GF-D8 (cell line): ENCODE data around the gene MBTPS2.
A peak's percentile ranks its signal among the peaks of the same experiment; 100 is the strongest.
"Not testable (repeated sequence)": the region's sequence is repeated elsewhere in the genome, so short reads cannot be mapped to it uniquely, and the experiment has no call there.

ENCODE experiments used
- DNase-seq: peaks from one replicate; lab custom pipeline; 2025; lab: John Stamatoyannopoulos, UW

MBTPS2 gene

GRCh38 chrX:21856504-21856903 is 17.1 kb downstream of the MBTPS2 start:
- no peak for DNase-seq

DNA sequence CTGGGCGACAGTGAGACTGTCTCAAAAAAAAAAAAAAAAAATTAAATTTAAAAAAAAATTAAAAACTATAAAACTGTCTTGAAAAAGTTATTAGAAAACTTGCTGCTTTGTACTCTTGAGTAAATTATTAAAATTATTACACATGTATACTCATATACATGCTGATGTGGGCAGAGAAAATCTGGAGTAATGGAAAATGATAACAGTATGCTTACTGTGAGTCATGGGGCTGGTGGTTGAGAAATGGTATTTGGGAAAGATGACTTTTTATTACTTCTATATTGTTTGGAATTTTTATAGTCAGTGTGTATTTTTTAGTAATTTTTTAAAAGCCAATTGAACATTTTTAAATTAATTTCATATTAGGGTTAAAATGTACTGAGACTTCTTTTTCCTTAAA is 23.8 kb downstream of the MBTPS2 start:
- no peak for DNase-seq

DNA sequence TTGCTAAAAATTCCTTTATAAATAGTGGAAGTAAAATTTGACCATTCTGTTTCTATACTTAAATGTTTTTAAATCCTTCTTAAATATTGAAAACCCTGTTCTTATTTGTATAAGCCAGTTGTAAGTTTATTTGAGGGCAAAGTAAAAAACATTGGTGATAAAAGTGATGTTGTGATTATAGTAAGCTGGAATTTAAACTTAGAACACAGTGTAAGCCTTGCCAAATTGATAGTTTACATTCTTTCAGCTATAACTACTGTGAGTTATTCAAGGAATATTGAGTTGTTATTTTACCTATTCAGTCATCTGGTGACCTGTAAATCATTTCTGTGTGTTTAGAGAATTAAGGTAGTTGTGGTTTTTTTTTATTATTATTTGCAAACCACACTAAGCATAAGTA is 26.0 kb downstream of the MBTPS2 start:
- DNase-seq = no peak

DNA sequence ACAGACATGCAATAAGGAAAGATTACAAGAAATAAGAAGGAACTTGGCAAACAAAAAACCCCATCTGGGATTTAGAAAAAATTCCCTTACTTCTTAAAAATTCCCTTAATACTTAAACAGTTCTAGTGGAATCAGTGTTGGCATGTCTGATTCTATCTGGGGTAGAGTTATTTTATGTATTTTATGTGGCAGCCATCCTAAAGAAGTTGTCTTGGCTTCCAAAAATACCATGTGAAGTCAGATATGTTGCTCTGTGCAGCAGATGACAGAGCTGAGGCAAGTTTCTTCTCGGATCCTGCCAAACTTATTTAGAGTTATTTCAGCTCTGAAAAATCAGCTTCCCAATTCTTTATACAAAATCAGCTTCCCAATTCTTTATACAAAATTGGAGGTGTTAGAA is 31.1 kb downstream of the MBTPS2 start:
- DNase-seq = no peak

GRCh38 chrX:21873063-21873775 is 33.8 kb downstream of the MBTPS2 start:
- no peak for DNase-seq

GRCh38 chrX:21874182-21874581 is 34.8 kb downstream of the MBTPS2 start:
- DNase-seq = not testable (repeated sequence)

DNA sequence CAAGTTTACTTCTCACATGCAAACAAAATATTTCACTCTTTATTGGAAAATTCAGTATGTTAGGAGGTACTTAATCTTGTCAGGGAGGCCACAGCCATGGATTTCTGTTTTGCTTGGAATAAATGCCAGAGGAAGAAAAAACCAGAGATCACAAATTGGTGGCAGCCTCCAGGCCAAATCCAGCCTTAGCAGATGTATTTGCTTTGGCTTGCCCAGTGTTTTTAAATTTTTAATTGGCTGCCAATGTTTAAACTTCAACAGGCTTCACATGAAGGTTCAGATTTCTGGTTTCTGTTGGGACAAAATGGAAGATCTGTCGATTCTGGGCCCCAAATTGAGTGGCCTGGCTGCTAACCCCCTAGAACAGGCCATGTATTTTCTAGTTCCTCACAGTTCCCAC is 35.6 kb downstream of the MBTPS2 start:
- DNase-seq = no peak

- DNase-seq = no peak
Observed at GRCh38 chrX:21881881-21882574, 42.6 kb downstream of the MBTPS2 start.

- DNase-seq = no peak
Observed at GRCh38 chrX:21883258-21883657, 43.8 kb downstream of the MBTPS2 start.

- DNase-seq = no peak
Observed at GRCh38 chrX:21885568-21885967, 46.2 kb downstream of the MBTPS2 start.

GRCh38 chrX:21905313-21905712 is 65.9 kb downstream of the MBTPS2 start:
- no peak for DNase-seq

DNA sequence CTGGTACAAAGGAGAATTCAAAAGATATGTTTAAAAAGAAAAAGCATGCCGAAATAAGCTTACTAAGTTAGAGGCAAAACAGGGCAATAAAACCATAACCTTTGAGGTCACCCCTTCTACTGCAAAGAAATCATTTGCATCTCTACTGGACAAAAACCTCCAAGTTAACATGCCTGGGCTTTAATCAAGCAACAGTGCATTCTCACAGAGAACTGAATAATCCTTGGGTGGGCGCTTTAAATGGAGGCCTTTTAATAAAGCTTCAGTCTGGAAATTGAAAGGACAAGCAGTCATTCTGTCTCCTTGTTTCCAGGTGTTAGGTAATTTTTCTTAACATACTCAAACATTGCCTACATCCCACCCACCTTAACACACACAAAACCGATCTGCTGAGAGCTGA is 66.5 kb downstream of the MBTPS2 start:
- DNase-seq = no peak

DNA sequence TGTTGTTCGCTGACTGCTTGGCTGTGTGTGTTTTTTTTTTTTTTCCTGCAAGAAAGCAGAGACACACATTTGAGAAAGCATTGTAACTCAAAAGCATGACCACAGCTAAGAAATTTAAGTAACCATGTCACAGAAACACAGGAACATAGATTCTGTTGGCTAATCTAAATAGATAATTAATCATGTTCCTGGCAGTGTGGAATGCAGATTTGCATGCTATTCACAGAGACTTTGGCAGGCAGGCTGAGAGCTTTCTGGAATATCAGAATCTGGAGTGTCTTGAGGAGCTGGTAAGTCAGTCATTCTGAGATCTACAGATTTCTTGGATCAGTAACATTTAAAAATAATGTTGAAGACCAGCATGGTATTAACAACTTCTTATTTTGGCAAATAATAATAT is 67.8 kb downstream of the MBTPS2 start:
- no peak for DNase-seq

DNA sequence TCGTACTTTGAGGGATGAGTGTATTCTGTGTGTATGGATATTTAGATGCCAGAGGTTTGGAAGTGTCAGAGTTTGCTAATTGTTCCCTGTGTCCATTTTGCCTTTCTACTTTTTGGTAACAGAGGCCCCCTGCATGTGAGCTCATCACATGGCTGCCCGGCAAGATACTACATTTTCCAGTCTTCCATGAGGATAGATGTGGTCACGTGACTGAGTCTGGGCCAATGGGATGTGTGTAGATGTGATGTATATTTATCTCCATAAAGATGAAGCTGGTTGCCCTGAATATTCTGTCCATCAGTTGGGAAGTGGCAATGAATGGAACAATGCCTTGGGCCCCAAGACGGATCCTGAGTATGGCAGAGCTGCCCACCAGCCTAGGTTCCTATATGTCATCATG is 72.1 kb downstream of the MBTPS2 start:
- DNase-seq = no peak

DNA sequence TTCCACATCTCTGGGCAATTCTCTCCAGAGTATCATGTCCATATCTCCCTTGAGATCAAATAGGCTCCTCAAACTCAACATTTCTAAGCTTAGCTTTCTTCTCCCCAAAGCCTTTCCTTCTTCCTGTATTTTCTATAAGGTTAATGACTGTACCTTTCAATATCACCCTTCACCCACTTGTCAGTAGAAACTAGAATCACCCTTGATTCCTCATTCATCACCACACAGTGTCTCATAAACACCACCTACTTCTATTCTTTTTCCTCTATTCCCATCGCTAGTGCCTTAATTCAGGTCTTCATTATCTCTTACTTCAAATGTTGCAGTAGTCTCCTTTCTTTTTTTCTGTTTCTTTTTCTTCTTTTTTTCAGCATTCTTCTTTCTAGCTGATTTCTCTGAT is 72.8 kb downstream of the MBTPS2 start:
- DNase-seq = no peak

GRCh38 chrX:21912989-21913388 is 73.6 kb downstream of the MBTPS2 start:
- no peak for DNase-seq

DNA sequence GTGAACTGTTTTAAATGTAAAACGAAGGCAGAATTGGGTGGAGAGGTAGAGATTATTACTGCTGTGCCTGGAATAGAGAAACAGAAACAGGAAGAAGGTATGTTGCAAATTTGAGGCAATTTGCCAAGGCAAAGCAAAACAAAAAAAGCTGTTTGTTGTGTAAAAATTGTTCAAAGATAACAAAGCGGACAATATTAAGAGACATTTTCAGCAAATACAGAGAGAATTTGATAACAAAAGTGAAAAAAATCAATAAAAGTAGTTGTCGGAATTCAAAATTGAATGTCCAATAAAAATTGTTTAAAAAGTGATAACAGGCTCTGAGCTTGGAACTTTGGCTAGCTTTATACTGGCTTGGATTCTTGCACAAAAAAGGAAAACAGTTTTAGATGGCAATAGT is 86.7 kb downstream of the MBTPS2 start:
- DNase-seq = peak; percentile 3

GRCh38 chrX:21926527-21927278 is 87.3 kb downstream of the MBTPS2 start:
- DNase-seq = no peak

- no peak for DNase-seq
Observed at GRCh38 chrX:21929209-21929608, 89.8 kb downstream of the MBTPS2 start.

GRCh38 chrX:21930986-21931385 is 91.6 kb downstream of the MBTPS2 start:
- DNase-seq = no peak

DNA sequence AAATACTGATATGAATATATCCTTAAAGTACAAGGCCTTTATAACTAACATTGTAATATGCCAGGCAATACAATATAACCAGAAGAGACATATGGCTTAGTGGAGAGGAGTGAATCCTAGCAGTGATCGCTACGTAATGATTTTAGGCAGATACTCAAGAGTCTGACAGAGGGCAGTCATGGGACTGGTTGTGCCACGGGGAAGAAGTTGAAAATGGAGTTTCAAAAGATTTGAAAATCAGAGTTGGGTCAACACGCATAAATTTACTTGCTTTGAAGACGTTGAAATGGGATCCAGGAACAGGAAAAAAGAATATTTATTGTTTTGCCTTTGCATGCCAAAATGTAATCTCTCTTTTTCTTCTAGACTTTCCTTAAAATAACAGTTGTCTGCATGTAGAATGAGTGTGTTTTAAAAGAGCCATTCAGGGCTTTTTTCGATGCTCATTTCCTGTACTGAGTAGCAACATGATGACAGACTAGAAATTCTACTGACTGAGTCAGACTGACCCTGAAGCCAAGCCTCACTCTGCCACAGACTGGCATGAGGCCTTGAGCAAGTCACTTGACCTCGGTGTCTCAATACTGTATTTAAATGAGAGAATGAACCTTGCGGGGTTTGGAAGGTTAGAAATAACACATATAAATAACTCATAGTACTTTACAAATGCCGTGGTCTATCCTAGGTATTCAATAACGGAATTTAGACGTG is 93.0 kb downstream of the MBTPS2 start:
- no peak for DNase-seq

- no peak for DNase-seq
Observed at GRCh38 chrX:21933077-21933476, 93.7 kb downstream of the MBTPS2 start.
